Thyroid gland (tissue), 4 donors: Measurements from ENCODE around the gene CDON. TPM values are rescaled to one million over a fixed set of nuclear protein-coding genes. Genes with fewer than 3 reads are reported as not detected.

Source experiments
- DNase-seq, 2 donors: peaks; one replicate each; pipeline ENCODE4 v3.0.0-alpha.2; 2019
- H3K27ac ChIP-seq, 3 donors: fragments of 200-600 bp; sonication (generic); 1 replicate in 2 of 3; 2 replicates in 1 of 3; pipeline ENCODE4 v1.5.1; 2016 to 2019; ENCODE audit warnings: mild to moderate bottlenecking in 1 of 3, moderate library complexity in 1 of 3
- H3K27me3 ChIP-seq: fragments of 200-600 bp; sonication (generic); one replicate; pipeline ENCODE4 v1.5.1; 2019
- H3K36me3 ChIP-seq, 2 donors: fragments of 200-600 bp; sonication (generic); one replicate each; pipeline ENCODE4 v1.5.1; 2016 to 2019
- H3K4me1 ChIP-seq, 2 donors: fragments of 200-600 bp; sonication (generic); one replicate each; pipeline ENCODE4 v1.5.1; 2017 to 2019
- H3K4me3 ChIP-seq, 3 donors: fragments of 200-600 bp; sonication (generic); replicated peaks in 1 of 3; 1 replicate in 2 of 3; 2 replicates in 1 of 3; pipeline ENCODE4 v1.5.1; 2016; ENCODE audit warnings: mild to moderate bottlenecking in 1 of 3
- H3K9me3 ChIP-seq: fragments of 200-600 bp; sonication (generic); one replicate; pipeline ENCODE4 v1.5.1; 2017
- POLR2A ChIP-seq, 2 donors: fragments of 450-650 bp; IDR thresholded peaks; one replicate each; pipeline ENCODE4 v1.6.1; 2017; ENCODE audit warnings: antibody characterized with exemption in 2 of 2, mild to moderate bottlenecking in 2 of 2, moderate library complexity in 1 of 2
- WGBS, 2 donors: methylation state at CpG; one replicate each; pipeline ENCODE4 v1.1.5; 2017; 5-methylcytosine and 5-hydroxymethylcytosine counted together
- intact Hi-C: fragments of 100-400 bp; cut with DNase I; formaldehyde crosslinking; loops from one replicate; pipeline ENCODE4 v1.15.1; 2023
- total RNA-seq, 4 donors: library from RNA; depleted of rRNA; stranded (reverse); fragments of >200 nt; gene quantifications; one replicate each; pipeline ENCODE4 v1.2.3, GENCODE V29; 2016
- TF ChIP-seq, protein P1 (sequence below), 6 experiments: fragments of 200-600 bp in 3 of 6; fragments of 450-650 bp in 3 of 6; sonication (generic) in 3 of 6; IDR thresholded peaks; one replicate each; pipeline ENCODE4 v1.5.1; 2016 to 2019; ENCODE audit warnings: antibody characterized with exemption in 6 of 6, mild to moderate bottlenecking in 2 of 6, inconsistent platforms in 1 of 6, moderate library complexity in 1 of 6

CDON gene
- total RNA-seq, 4 donors from 2014 or later: 75.8 to 168 (median 108) TPM

DNA sequence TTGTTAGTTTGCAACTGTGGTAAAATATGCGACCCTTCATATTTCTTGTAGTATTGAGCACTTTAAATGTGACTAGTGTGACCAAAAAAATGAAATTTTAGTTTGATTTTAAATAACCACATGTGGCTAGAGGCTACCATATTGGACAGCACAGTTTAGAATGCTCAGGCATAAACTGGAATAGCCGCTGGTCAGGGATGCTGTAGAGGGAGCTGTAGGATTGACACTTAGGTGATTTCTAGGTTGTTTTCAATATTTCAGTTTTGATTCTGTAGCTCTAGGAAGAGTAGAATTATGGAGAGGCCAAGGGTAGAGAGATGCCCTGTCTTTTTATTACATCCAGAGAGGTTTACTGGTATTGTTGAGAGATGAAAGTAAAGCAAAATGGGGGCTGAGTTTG is 127.6 kb downstream of the CDON start:
- 93 to 96% methylated on average over 2 of the region's 2 CpGs for WGBS, 2 donors
- no peak for DNase-seq
- intact Hi-C loops: no loop called here
- Histone ChIP-seq H3K4me1 (peaks cover 0 to 22% of the 10 kb centered on the region in 2 donors), H3K27ac (no peak overlapping the region), H3K4me3 (no peak overlapping the region), H3K27me3 (no peaks in the 10 kb centered on the region), H3K9me3 (no peaks in the 10 kb centered on the region), H3K36me3 (no peaks in the 10 kb centered on the region)
- no peak for TF ChIP-seq POLR2A (IDR thresholded peaks at IDR 0.05)
- TF ChIP-seq, protein P1, sequence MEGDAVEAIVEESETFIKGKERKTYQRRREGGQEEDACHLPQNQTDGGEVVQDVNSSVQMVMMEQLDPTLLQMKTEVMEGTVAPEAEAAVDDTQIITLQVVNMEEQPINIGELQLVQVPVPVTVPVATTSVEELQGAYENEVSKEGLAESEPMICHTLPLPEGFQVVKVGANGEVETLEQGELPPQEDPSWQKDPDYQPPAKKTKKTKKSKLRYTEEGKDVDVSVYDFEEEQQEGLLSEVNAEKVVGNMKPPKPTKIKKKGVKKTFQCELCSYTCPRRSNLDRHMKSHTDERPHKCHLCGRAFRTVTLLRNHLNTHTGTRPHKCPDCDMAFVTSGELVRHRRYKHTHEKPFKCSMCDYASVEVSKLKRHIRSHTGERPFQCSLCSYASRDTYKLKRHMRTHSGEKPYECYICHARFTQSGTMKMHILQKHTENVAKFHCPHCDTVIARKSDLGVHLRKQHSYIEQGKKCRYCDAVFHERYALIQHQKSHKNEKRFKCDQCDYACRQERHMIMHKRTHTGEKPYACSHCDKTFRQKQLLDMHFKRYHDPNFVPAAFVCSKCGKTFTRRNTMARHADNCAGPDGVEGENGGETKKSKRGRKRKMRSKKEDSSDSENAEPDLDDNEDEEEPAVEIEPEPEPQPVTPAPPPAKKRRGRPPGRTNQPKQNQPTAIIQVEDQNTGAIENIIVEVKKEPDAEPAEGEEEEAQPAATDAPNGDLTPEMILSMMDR (IDR thresholded peaks at IDR 0.05): no peak

DNA sequence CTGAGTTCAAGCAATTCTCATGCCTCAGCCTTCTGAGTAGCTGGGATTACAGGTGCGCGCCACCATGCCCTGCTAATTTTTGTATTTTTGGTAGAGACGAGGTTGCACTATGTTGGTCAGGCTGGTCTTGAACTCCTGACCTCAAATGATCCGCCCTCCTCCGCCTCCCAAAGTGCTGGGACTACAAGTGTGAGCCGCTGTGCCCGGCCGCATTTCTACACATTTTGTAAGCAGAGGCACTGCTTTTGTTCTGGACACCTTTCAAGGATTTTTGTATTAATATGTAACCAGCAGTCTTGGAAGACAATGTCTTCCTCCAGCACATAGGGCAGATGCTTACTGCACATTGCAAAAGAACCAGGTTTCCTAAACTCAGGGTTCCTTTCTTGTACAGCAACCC is 128.2 kb downstream of the CDON start:
- H3K27me3 ChIP-seq: no peaks in the 10 kb centered on the region
- H3K9me3 ChIP-seq: no peaks in the 10 kb centered on the region
- H3K36me3 ChIP-seq: no peaks in the 10 kb centered on the region
- intact Hi-C loops: no loop called here
- peaks cover 0 to 22% of the 10 kb centered on the region in 2 donors for H3K4me1 ChIP-seq
- WGBS, 2 donors: 95 to 98% methylated on average over 8 of the region's 8 CpGs
- no peak for DNase-seq
- TF ChIP-seq, protein P1 (IDR thresholded peaks at IDR 0.05): no peak
- no peak for TF ChIP-seq POLR2A (IDR thresholded peaks at IDR 0.05)
- no peak overlapping the region for H3K4me3 ChIP-seq
- no peak overlapping the region for H3K27ac ChIP-seq

DNA sequence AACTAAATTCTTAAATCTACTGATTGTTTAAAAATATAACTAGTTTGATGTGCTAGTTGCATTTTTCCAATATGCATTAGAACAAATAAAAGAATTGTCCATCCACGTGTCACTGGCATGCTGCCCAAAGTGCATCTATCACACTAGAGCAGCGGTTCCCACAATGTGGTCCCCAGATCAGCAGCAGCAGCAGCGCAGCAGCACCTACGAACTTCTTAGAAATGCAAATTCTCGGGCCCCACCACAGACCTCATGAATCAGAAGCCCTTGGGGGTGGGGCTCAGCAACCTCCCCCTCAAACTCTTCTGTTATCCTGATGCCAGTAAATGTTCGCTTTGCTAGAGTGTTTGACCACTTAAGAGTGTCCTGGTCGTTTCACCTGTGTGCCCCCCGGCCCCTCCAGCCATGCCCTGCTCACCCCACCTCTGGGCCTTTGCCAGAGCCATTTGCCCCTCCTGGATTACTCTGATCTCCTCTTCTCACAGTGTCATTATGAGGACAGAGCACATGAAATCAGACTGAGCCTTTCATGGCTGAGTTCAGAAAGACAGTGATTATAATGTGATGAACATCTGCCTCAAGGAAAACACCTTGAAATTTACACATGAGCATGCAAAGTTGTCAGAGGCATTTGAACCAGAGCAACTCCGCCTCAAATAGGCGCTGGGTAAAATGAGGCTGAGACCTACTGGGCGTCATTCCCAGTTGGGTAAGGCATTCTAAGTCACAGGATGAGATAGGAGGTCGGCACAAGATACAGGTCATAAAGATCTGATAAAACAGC is 129.4 kb downstream of the CDON start:
- Histone ChIP-seq H3K36me3 (no peaks in the 10 kb centered on the region), H3K4me1 (peaks cover 0 to 12% of the 10 kb centered on the region in 2 donors), H3K4me3 (no peak overlapping the region), H3K9me3 (no peaks in the 10 kb centered on the region), H3K27ac (no peak overlapping the region), H3K27me3 (no peaks in the 10 kb centered on the region)
- no peak for DNase-seq
- 78 to 81% methylated on average over 12 of the region's 12 CpGs for WGBS, 2 donors
- intact Hi-C loops: no loop called here
- TF ChIP-seq POLR2A (IDR thresholded peaks at IDR 0.05): no peak
- TF ChIP-seq, protein P1 (IDR thresholded peaks at IDR 0.05): no peak

DNA sequence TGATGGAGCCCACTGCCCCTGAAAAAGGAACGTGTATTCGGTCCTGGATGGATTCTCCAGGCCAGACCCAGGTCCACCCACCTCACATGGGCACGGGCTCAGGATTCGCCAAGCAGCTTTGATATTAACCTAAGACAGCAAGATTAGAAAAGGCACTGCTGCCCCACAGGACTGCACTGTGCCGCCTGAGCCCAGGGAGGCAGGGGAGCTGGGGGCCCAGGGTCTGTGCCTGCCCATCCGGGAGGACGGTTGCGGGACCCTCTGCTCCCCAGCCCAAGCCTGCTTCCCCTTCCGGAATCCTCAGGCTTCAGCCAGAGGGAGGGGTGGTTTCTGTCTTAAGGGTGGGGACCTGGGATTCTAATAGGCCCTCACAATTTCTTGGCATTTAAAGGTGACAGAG is 130.4 kb downstream of the CDON start:
- DNase-seq: no peak
- intact Hi-C loops: no loop called here
- H3K27ac ChIP-seq: no peak overlapping the region
- no peak for TF ChIP-seq POLR2A (IDR thresholded peaks at IDR 0.05)
- TF ChIP-seq, protein P1 (IDR thresholded peaks at IDR 0.05): no peak
- 90 to 95% methylated on average over 9 of the region's 9 CpGs for WGBS, 2 donors
- no peaks in the 10 kb centered on the region for H3K9me3 ChIP-seq
- H3K4me3 ChIP-seq: no peak overlapping the region
- peaks cover 0 to 8% of the 10 kb centered on the region in 2 donors for H3K4me1 ChIP-seq
- H3K36me3 ChIP-seq: no peaks in the 10 kb centered on the region
- H3K27me3 ChIP-seq: no peaks in the 10 kb centered on the region

DNA sequence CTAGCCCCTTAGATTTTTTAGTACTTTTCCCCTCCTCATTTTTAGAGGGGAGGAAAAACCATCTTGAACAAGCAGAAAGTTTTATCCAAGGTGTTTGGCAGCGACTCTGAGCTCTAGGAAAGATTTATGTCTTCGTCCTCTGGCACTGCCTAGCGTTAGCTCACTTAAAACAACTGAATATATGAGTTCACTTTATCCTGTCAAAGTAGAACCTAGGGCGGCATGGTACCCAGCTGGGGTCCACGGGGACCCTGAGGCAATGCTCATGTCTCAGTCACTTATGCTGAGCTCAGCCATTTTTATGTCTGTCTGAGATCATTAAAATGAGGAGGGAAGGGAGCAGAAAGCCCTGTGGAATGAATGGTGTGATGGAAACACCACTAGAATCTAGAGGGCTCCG is 131.0 kb downstream of the CDON start:
- H3K27me3 ChIP-seq: no peaks in the 10 kb centered on the region
- no peak overlapping the region for H3K4me3 ChIP-seq
- no peaks in the 10 kb centered on the region for H3K36me3 ChIP-seq
- no peak for TF ChIP-seq POLR2A (IDR thresholded peaks at IDR 0.05)
- TF ChIP-seq, protein P1 (IDR thresholded peaks at IDR 0.05): no peak
- intact Hi-C loops: no loop called here
- H3K9me3 ChIP-seq: no peaks in the 10 kb centered on the region
- peak overlapping the region in 1 of 3 donors; percentile 3 for H3K27ac ChIP-seq
- DNase-seq: no peak
- peaks cover 0 to 8% of the 10 kb centered on the region in 2 donors for H3K4me1 ChIP-seq
- 74 to 76% methylated on average over 6 of the region's 6 CpGs for WGBS, 2 donors
